Skeletal muscle satellite cell (primary cell): Measurements from ENCODE around the gene NECTIN4.

ENCODE experiments used
- H3K27me3 ChIP-seq: 2 replicates; pipeline ENCODE4 v1.7.0; 2013; ENCODE audit warnings: low read length; ENCODE audit not compliant: control insufficient read depth, insufficient read depth
- H3K36me3 ChIP-seq: 2 replicates; pipeline ENCODE4 v1.7.0; 2013; ENCODE audit warnings: mild to moderate bottlenecking, control low read depth, low read length; ENCODE audit not compliant: insufficient read depth
- H3K4me1 ChIP-seq: 2 replicates; pipeline ENCODE4 v1.7.0; 2013; ENCODE audit warnings: low read length; ENCODE audit not compliant: control insufficient read depth, insufficient read depth
- H3K4me2 ChIP-seq: 2 replicates; pipeline ENCODE4 v1.7.0; 2013; ENCODE audit warnings: mild to moderate bottlenecking, low read length
- H3K4me3 ChIP-seq: 2 replicates; pipeline ENCODE4 v1.7.0; 2013; ENCODE audit warnings: low read length
- H3K9ac ChIP-seq: 2 replicates; pipeline ENCODE4 v1.7.0; 2013; ENCODE audit warnings: mild to moderate bottlenecking, low read depth, low read length, moderate library complexity
- H3K9me3 ChIP-seq: replicated peaks from 2 replicates; pipeline ENCODE4 v1.7.0; 2013; ENCODE audit warnings: mild to moderate bottlenecking, control low read depth, low read length

Gene NECTIN4

GRCh38 chr1:161047436-161048420 is 41.6 kb downstream of the NECTIN4 start:
- Histone ChIP-seq H3K4me3 (no peak overlapping the region), H3K4me2 (no peak overlapping the region), H3K9me3 (peaks cover 5% of the 10 kb centered on the region), H3K27me3 (no peaks in the 10 kb centered on the region), H3K4me1 (peaks cover 10% of the 10 kb centered on the region), H3K36me3 (peaks cover 5% of the 10 kb centered on the region), H3K9ac (no peak overlapping the region)

- H3K4me1 ChIP-seq: peaks cover 10% of the 10 kb centered on the region
- peak overlapping the region; percentile 96 for H3K4me2 ChIP-seq
- H3K36me3 ChIP-seq: peaks cover 15% of the 10 kb centered on the region
- H3K9ac ChIP-seq: peak overlapping the region; percentile 96
- peaks cover 5% of the 10 kb centered on the region for H3K9me3 ChIP-seq
- H3K27me3 ChIP-seq: no peaks in the 10 kb centered on the region
- peak overlapping the region; percentile 97 for H3K4me3 ChIP-seq
Measured at GRCh38 chr1:161046605-161047228, 42.6 kb downstream of the NECTIN4 start.

- Histone ChIP-seq H3K36me3 (peaks cover 17% of the 10 kb centered on the region), H3K4me2 (peak within 1 kb of the TSS; percentile 96), H3K4me1 (peaks cover 10% of the 10 kb centered on the region)
Measured at GRCh38 chr1:161045736-161046604, 43.4 kb downstream of the NECTIN4 start, which contains the start of gene USF1. Gene USF1 (minus strand): TSS chr1:161045977. CDS start chr1:161043275, 2,702 bp downstream.

DNA sequence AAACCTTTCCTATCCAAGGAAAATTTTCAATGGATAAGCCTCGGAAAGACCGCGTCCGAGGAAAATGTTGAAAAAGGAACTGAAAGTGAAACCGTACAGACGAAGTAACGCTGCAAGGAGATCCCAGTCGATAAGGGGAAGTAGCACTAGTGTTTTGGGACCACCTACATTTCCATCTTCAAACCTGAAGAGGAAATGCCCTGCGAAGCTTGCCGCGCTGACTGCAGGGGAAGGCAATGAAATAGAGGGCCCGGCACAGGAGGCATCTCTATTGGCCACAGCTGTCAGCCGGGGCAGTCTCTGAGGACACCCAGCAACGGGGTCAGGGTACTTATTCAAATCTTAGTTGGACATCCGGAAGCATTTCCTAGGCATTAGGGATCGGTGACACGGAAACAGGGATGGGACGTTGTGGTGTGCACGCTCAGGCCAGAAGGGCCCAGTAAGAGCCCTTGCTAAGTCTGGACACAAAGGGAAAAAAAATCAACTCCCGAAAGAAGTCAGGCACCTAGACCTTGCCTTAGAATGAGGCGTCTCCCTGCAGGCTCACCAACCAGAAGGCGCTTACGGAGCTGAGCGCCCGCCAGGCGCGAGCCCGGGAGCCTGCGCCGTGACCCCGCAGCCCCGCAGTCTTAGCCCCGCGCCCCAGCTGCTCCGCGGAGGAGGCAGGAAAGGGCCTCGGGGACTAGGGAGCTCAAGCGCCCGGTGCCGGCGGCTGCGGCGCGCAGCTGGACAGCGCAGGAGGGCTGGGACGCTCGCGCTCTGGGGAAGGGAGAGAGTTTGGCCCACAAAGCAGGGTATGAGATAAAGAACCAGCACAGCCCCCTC is 44.2 kb downstream of the NECTIN4 start:
- Histone ChIP-seq H3K36me3 (peaks cover 23% of the 10 kb centered on the region), H3K4me1 (peaks cover 10% of the 10 kb centered on the region), H3K9me3 (peaks cover 5% of the 10 kb centered on the region), H3K27me3 (no peaks in the 10 kb centered on the region), H3K4me2 (peak overlapping the region; percentile 96), H3K4me3 (peak overlapping the region; percentile 97), H3K9ac (peak overlapping the region; percentile 96)

More at GRCh38 chr1:161045736-161046604, 43.4 kb downstream of the NECTIN4 start, which contains the start of gene USF1:
- H3K9me3 ChIP-seq: peaks cover 5% of the 10 kb centered on the region
- no peaks in the 10 kb centered on the region for H3K27me3 ChIP-seq
- H3K9ac ChIP-seq: peak within 1 kb of the TSS; percentile 96
- H3K4me3 ChIP-seq: peak within 1 kb of the TSS; percentile 97

DNA sequence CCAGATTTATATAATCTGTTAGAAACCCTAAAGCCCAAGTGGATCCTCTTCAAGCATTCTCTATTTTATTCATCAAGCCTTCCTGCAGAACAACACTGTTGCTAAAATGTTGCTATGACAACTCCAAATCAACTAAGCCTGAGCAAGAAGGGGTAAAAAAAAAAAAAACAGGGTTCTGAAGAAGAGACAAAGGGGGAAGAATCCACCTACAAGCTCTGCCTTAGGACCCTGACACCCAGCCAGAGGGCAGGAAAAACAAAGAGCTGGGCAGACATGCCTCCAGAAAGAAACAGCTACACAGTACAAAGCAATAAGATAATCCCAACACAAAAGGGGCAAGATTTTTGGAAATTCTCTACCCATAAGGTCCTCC is 44.8 kb downstream of the NECTIN4 start:
- Histone ChIP-seq H3K4me1 (peaks cover 10% of the 10 kb centered on the region), H3K4me3 (peak overlapping the region; percentile 97), H3K4me2 (peak overlapping the region; percentile 96), H3K9me3 (peaks cover 3% of the 10 kb centered on the region), H3K27me3 (no peaks in the 10 kb centered on the region), H3K36me3 (peaks cover 29% of the 10 kb centered on the region), H3K9ac (peak overlapping the region; percentile 96)

DNA sequence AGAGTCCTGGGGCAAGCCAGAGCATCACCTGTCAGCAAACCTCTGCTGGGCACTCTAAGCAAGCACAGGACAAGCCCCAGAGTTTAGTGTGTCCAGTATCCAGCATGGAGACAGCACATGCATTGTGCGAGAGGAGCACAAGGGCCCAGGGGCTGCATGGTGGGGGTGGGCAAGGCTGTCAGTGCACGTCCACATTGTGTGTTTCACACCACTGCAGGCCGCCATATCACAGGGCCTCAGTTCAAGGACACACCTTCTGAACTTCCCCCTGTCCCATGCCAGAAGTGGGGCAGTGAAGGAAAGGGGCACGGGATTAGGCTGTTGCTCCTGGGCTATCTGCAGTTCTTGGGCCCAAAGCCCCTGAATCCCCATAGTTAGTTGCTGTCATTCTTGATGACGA is 49.8 kb downstream of the NECTIN4 start:
- no peaks in the 10 kb centered on the region for H3K27me3 ChIP-seq
- peaks cover 33% of the 10 kb centered on the region for H3K36me3 ChIP-seq
- no peak overlapping the region for H3K9ac ChIP-seq
- H3K4me1 ChIP-seq: peaks cover 4% of the 10 kb centered on the region
- no peaks in the 10 kb centered on the region for H3K9me3 ChIP-seq
- no peak overlapping the region for H3K4me2 ChIP-seq
- H3K4me3 ChIP-seq: no peak overlapping the region

- H3K4me3 ChIP-seq: peak overlapping the region; percentile 78
- H3K9ac ChIP-seq: no peak overlapping the region
- peak overlapping the region; percentile 84 for H3K4me2 ChIP-seq
- H3K36me3 ChIP-seq: peaks cover 33% of the 10 kb centered on the region
- no peaks in the 10 kb centered on the region for H3K9me3 ChIP-seq
- no peaks in the 10 kb centered on the region for H3K27me3 ChIP-seq
- peaks cover 1% of the 10 kb centered on the region for H3K4me1 ChIP-seq
Measured at GRCh38 chr1:161039154-161039545, 50.2 kb downstream of the NECTIN4 start.

GRCh38 chr1:161038523-161039153 is 50.7 kb downstream of the NECTIN4 start, which contains the start of gene TSTD1:
Gene TSTD1 (minus strand): TSS chr1:161038964. CDS start chr1:161038889, 75 bp downstream.
- Histone ChIP-seq H3K27me3 (no peaks in the 10 kb centered on the region), H3K9ac (peak within 1 kb of the TSS; percentile 77), H3K4me2 (peak within 1 kb of the TSS; percentile 84), H3K9me3 (no peaks in the 10 kb centered on the region), H3K36me3 (peaks cover 33% of the 10 kb centered on the region), H3K4me3 (peak within 1 kb of the TSS; percentile 78), H3K4me1 (no peaks in the 10 kb centered on the region)

DNA sequence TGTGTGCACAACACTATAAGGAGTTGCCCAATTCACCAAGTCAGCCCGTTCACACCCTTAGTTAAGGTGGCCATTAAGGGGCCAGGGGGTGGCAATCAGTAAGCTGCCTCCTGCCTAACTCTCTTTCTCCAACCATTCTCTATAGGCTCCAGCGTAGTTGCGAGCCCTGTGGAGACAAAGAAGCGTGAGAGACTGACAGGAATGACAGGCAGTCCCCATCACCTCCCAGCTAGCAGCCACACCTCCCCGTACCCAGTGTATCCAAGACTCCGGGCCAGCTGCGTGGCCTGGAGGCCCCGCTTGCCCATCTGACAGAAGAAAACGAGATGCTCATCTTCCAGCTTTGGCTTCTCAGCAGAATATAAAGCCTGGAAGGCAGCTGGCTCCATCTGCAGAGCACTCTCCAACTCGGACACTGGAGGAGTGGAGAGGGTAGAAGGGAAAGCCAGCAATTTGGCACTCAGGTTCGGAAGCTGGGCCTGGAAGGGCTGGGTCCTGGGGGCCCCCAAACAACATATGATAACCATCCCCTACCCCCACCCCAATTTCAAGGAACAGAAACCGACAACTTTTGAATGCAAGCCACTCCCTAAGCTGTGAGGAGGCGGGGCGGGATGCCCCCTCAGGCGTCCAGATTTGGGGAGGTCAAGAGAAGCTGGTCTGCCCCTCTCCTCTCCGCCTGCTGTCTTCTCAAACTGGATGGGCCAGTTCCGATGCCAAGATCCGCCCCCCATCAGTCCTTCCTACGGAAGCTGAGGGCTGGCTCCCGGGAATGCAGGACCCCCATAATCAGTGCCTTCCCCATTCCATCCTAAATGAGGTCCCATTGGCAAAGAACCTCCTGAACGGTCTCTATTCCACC is 51.5 kb downstream of the NECTIN4 start:
- Histone ChIP-seq H3K4me1 (no peaks in the 10 kb centered on the region), H3K4me2 (peak overlapping the region; percentile 84), H3K36me3 (peaks cover 29% of the 10 kb centered on the region), H3K9me3 (no peaks in the 10 kb centered on the region), H3K4me3 (peak overlapping the region; percentile 78), H3K9ac (peak overlapping the region; percentile 77), H3K27me3 (no peaks in the 10 kb centered on the region)
